Gastrocnemius medialis (tissue), 4 donors: ENCODE results near the gene SOX15. TPM values are rescaled to one million over a fixed set of nuclear protein-coding genes. Genes with fewer than 3 reads are reported as not detected.
A peak's percentile ranks its signal among the peaks of the same experiment; 100 is the strongest.

Source experiments
- ATAC-seq, 2 donors: fragments of 150-250 bp; one replicate each; pipeline ENCODE4 v1.9.1; 2016
- DNase-seq, 2 donors: peaks; one replicate each; pipeline ENCODE4 v3.0.0-alpha.2; 2019
- H3K27ac ChIP-seq, 4 donors: fragments of 200-600 bp; sonication (generic); 1 replicate in 1 of 4; 2 replicates in 3 of 4; pipeline ENCODE4 v1.5.1; 2016 to 2018; ENCODE audit warnings: mild to moderate bottlenecking in 2 of 4, moderate library complexity in 1 of 4
- H3K27me3 ChIP-seq, 3 donors: fragments of 200-600 bp; sonication (generic) in 2 of 3; 1 replicate in 1 of 3; 2 replicates in 2 of 3; pipeline versions ENCODE4 v1.5.1 to v1.6.0; 2016 to 2019; ENCODE audit warnings: mild to moderate bottlenecking in 1 of 3, moderate library complexity in 1 of 3
- H3K36me3 ChIP-seq, 2 donors: fragments of 200-600 bp; sonication (generic) in 1 of 2; one replicate each; pipeline ENCODE4 v1.5.1; 2017 to 2018
- H3K4me1 ChIP-seq, 2 donors: fragments of 200-600 bp; sonication (generic) in 1 of 2; one replicate each; pipeline ENCODE4 v1.5.1; 2016 to 2017; ENCODE audit warnings: mild to moderate bottlenecking in 2 of 2
- H3K4me3 ChIP-seq, 4 donors: fragments of 200-600 bp; sonication (generic) in 3 of 4; 1 replicate in 1 of 4; 2 replicates in 3 of 4; pipeline ENCODE4 v1.5.1; 2016 to 2019; ENCODE audit warnings: mild to moderate bottlenecking in 2 of 4
- H3K9me3 ChIP-seq, 3 donors: fragments of 200-600 bp; sonication (generic) in 2 of 3; 1 replicate in 1 of 3; 2 replicates in 2 of 3; pipeline ENCODE4 v1.5.1; 2016 to 2019
- CTCF ChIP-seq, 5 experiments: fragments of 450-650 bp in 3 of 5; fragments of 200-600 bp in 2 of 5; sonication (generic) in 2 of 5; IDR thresholded peaks in 4 of 5; conservative IDR thresholded peaks in 1 of 5; 1 replicate in 4 of 5; 2 replicates in 1 of 5; pipeline ENCODE4 v1.5.1; 2016 to 2019; ENCODE audit warnings: antibody characterized with exemption in 5 of 5, mild to moderate bottlenecking in 3 of 5, moderate library complexity in 3 of 5
- POLR2A ChIP-seq, 2 donors: fragments of 450-650 bp; IDR thresholded peaks; one replicate each; pipeline ENCODE4 v1.6.1; 2017; ENCODE audit warnings: antibody characterized with exemption in 2 of 2, mild to moderate bottlenecking in 2 of 2, moderate library complexity in 2 of 2
- in situ Hi-C, 4 donors: fragments of 200-750 bp; cut with MboI; loops; one replicate each; pipeline versions ENCODE4 v1.15.0 to v1.8.0; 2017; ENCODE audit warnings: low sequenced_read_pairs in 4 of 4
- intact Hi-C: fragments of 100-400 bp; cut with DNase I; formaldehyde crosslinking; loops from one replicate; pipeline ENCODE4 v1.15.1; 2023; ENCODE audit warnings: low total_unique reads
- total RNA-seq, 4 donors: library from RNA; depleted of rRNA; stranded (reverse); fragments of >200 nt; gene quantifications; one replicate each; pipeline versions ENCODE4 v1.1.0 to v1.2.3, GENCODE V29; 2016

Gene SOX15
- total RNA-seq, 4 donors from 2014 or later: 0.66 to 1.3 (median 1.1) TPM; not detected in 1

- Histone ChIP-seq H3K9me3 (no peaks in the 10 kb centered on the region), H3K27ac (peak overlapping the region; percentile 64 to 81 (median 78)), H3K36me3 (peaks cover 0 to 50% of the 10 kb centered on the region in 2 donors), H3K4me3 (peak overlapping the region; percentile 42 to 59 (median 50)), H3K27me3 (no peaks in the 10 kb centered on the region), H3K4me1 (peaks cover 26 to 38% of the 10 kb centered on the region in 2 donors)
- ATAC-seq (no peak), DNase-seq (no peak)
- TF ChIP-seq CTCF (IDR thresholded peaks at IDR 0.05 in 4 of 5, conservative IDR thresholded peaks at IDR 0.05 in 1 of 5): no peak
- in situ Hi-C loops (no loop called here), intact Hi-C loops (loop anchor here (2.0 kb wide), 1 partner anchor 28 kb away; the partner anchor contains the start of gene SENP3)
These were observed 1.2 kb downstream of the SOX15 start for GRCh38 chr17:7588553-7589203.

- H3K27me3 ChIP-seq: no peaks in the 10 kb centered on the region
- peaks cover 34 to 45% of the 10 kb centered on the region in 2 donors for H3K4me1 ChIP-seq
- H3K9me3 ChIP-seq: no peaks in the 10 kb centered on the region
- no peak for DNase-seq
- TF ChIP-seq CTCF (IDR thresholded peaks at IDR 0.05 in 4 of 5, conservative IDR thresholded peaks at IDR 0.05 in 1 of 5) (no peak), POLR2A (IDR thresholded peaks at IDR 0.05) (no peak)
- H3K36me3 ChIP-seq: peaks cover 0 to 40% of the 10 kb centered on the region in 2 donors
- in situ Hi-C loops (no loop called here), intact Hi-C loops (loop anchor here (2.0 kb wide), 1 partner anchor 27 kb away; the partner anchor contains the start of gene SENP3)
- H3K4me3 ChIP-seq: no peak overlapping the region
- H3K27ac ChIP-seq: peak overlapping the region in 3 of 4 donors; percentile 37 to 81 (median 81)
- ATAC-seq: no peak
These were observed 2.3 kb downstream of the SOX15 start for GRCh38 chr17:7587420-7588151.

GRCh38 chr17:7586673-7587419, 3.0 kb downstream of the SOX15 start:
- no peaks in the 10 kb centered on the region for H3K9me3 ChIP-seq
- no peak overlapping the region for H3K4me3 ChIP-seq
- peak overlapping the region in 3 of 4 donors; percentile 2 to 62 (median 20) for H3K27ac ChIP-seq
- in situ Hi-C loops (no loop called here), intact Hi-C loops (no loop called here)
- H3K36me3 ChIP-seq: peaks cover 0 to 32% of the 10 kb centered on the region in 2 donors
- peaks cover 42 to 53% of the 10 kb centered on the region in 2 donors for H3K4me1 ChIP-seq
- DNase-seq (peak in 1 of 2 donors; percentile 52), ATAC-seq (no peak)
- peak in 1 of 5 experiments; percentile 13 for TF ChIP-seq CTCF (IDR thresholded peaks at IDR 0.05 in 4 of 5, conservative IDR thresholded peaks at IDR 0.05 in 1 of 5)
- no peak for TF ChIP-seq POLR2A (IDR thresholded peaks at IDR 0.05)
- no peaks in the 10 kb centered on the region for H3K27me3 ChIP-seq

GRCh38 chr17:7583253-7584109, 6.4 kb downstream of the SOX15 start, which contains the start of gene MPDU1:
Gene MPDU1, plus strand, starts transcription at chr17:7583852. Its CDS starts 11 bp downstream, at chr17:7583863.
- Histone ChIP-seq H3K9me3 (no peaks in the 10 kb centered on the region), H3K27ac (peak within 1 kb of the TSS; percentile 98 to 100 (median 99)), H3K27me3 (no peaks in the 10 kb centered on the region), H3K4me3 (peak within 1 kb of the TSS; percentile 67 to 84 (median 68)), H3K36me3 (peaks cover 0 to 24% of the 10 kb centered on the region in 2 donors), H3K4me1 (peaks cover 56 to 59% of the 10 kb centered on the region in 2 donors)
- intact Hi-C loops (no loop called here), in situ Hi-C loops (no loop called here)
- TF ChIP-seq POLR2A (IDR thresholded peaks at IDR 0.05) (peak; percentile 54 to 73), CTCF (IDR thresholded peaks at IDR 0.05 in 4 of 5, conservative IDR thresholded peaks at IDR 0.05 in 1 of 5) (no peak)
- DNase-seq: peak; percentile 95 to 97
- peak; percentile 87 for ATAC-seq
